Pancreas (tissue), 10 donors: ENCODE data around the gene INF2. TPM values are rescaled to one million over a fixed set of nuclear protein-coding genes. Genes with fewer than 3 reads are reported as not detected.

Experiments used
- ATAC-seq, 4 donors: fragments of 200-7000 bp; cut with Tn5 transposase; one replicate each; pipeline versions ENCODE4 v1.8.0 to v1.9.1; 2020; ENCODE audit warnings: mild to moderate bottlenecking in 4 of 4, moderate library complexity in 4 of 4
- DNase-seq, 6 donors: peaks; one replicate each; pipeline ENCODE4 v3.0.0-alpha.2; 2020
- FAIRE-seq: peaks from 2 replicates; lab custom pipeline; 2012; peaks lifted over from hg19 to GRCh38; lab: Jason Lieb, UNC
- H3K27ac ChIP-seq, 4 donors: fragments of 200-600 bp; sonication (generic); 1 replicate in 3 of 4; 2 replicates in 1 of 4; pipeline versions ENCODE4 v1.5.0 to v1.8.0; 2020
- H3K27me3 ChIP-seq, 4 donors: fragments of 200-600 bp; one replicate each; pipeline ENCODE4 v1.8.0; 2021
- H3K36me3 ChIP-seq, 3 donors: fragments of 200-600 bp; sonication (generic) in 1 of 3; one replicate each; pipeline versions ENCODE4 v1.5.0 to v1.8.0; 2020 to 2021
- H3K4me1 ChIP-seq, 3 donors: fragments of 200-600 bp; one replicate each; pipeline ENCODE4 v1.8.0; 2021
- H3K4me3 ChIP-seq, 4 donors: fragments of 200-600 bp; sonication (generic) in 2 of 4; one replicate each; pipeline versions ENCODE4 v1.5.0 to v1.8.0; 2020 to 2021
- H3K9me3 ChIP-seq, 4 donors: fragments of 200-600 bp; one replicate each; pipeline ENCODE4 v1.8.0; 2021
- WGBS, 2 donors: extraction: QIAGEN DNeasy Blood & Tissue Kit; methylation state at CpG; one replicate each; pipeline ENCODE4 v1.1.7; 2013; 5-methylcytosine and 5-hydroxymethylcytosine counted together
- intact Hi-C, 3 donors: fragments of 100-400 bp; cut with DNase I; formaldehyde crosslinking; loops; one replicate each; pipeline versions ENCODE4 v1.11.1 to v1.14.2; 2022
- polyA plus RNA-seq, 2 donors: library from polyadenylated mRNA; stranded (reverse); fragments of 200-250 nt; gene quantifications; one replicate each; pipeline ENCODE4 v1.2.3, GENCODE V29; 2013
- total RNA-seq, 6 donors: library from RNA; stranded (reverse); fragmentation: NEBNext Ultra II Directional in 4 of 6; extraction: Animal tissue kit (Norgen Biotek cat#: 25700) in 4 of 6; gene quantifications; one replicate each; pipeline versions ENCODE4 v1.2.1 to v1.2.4, GENCODE V29; 2021 to 2023
- TF ChIP-seq, protein P1 (sequence below), 4 donors: fragments of 200-600 bp; sonication (generic) in 3 of 4; IDR thresholded peaks; one replicate each; pipeline versions ENCODE4 v1.5.0 to v1.8.0; 2021; ENCODE audit warnings: antibody characterized with exemption in 4 of 4
- donor health status: healthy with polysubstance abuse.
- donor health status: DM: no; HTN: no; CAD: no; lungs with moderate emphysema.
- donor health status: DM: no; HTN: no; CAD: no.
- donor health status: control.
- donor health status: control.
- donor health status: Bipolar disorder and iron deficiency.
- donor health status: DM: yes; HTN: yes; CAD: no.
- donor health status: DM: no; HTN: no; CAD: no.
- donor health status: DM: no; HTN: no; CAD: no.
- donor health status: DM: yes; HTN: yes; CAD: no.

Gene INF2
- total and polyA plus RNA-seq, 8 donors, result 20.4 to 80.8 (median 27.8) TPM

DNA sequence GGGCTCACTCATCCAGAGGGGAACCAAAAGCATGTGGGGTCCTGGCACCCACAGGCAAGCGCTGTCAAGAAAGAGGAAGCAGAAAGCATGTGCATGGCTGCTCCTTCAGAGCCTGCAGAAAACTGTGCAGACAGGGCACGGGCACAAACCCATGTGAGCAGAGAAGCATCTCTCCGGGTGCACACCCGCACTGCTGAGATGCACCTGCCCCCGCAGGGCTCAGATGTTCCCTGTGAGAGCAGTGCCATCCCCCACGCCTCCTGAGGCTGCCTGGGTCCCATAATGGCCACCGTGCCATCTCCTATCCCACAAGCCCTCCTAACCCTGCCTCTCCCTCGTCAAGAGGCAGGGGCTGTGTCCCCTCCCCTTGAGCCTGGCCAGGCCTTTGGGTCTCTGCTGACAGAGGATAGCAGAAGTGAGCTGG is 32.3 kb upstream of the INF2 start:
- H3K36me3 ChIP-seq, result no peaks in the 10 kb centered on the region
- no peak overlapping the region for H3K27ac ChIP-seq
- TF ChIP-seq, protein P1, sequence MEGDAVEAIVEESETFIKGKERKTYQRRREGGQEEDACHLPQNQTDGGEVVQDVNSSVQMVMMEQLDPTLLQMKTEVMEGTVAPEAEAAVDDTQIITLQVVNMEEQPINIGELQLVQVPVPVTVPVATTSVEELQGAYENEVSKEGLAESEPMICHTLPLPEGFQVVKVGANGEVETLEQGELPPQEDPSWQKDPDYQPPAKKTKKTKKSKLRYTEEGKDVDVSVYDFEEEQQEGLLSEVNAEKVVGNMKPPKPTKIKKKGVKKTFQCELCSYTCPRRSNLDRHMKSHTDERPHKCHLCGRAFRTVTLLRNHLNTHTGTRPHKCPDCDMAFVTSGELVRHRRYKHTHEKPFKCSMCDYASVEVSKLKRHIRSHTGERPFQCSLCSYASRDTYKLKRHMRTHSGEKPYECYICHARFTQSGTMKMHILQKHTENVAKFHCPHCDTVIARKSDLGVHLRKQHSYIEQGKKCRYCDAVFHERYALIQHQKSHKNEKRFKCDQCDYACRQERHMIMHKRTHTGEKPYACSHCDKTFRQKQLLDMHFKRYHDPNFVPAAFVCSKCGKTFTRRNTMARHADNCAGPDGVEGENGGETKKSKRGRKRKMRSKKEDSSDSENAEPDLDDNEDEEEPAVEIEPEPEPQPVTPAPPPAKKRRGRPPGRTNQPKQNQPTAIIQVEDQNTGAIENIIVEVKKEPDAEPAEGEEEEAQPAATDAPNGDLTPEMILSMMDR (IDR thresholded peaks at IDR 0.05), result no peak
- WGBS, 2 donors, result 90 to 95% methylated on average over 8 of the region's 8 CpGs
- H3K27me3 ChIP-seq, result no peaks in the 10 kb centered on the region
- no peak for FAIRE-seq
- intact Hi-C loops, result loop anchor here in 1 of 3 donors (10.0 kb wide), 1 partner anchor 48 kb away; no protein-coding TSS in a partner anchor
- peaks cover 0 to 10% (median 5%) of the 10 kb centered on the region in 3 donors for H3K4me1 ChIP-seq
- H3K9me3 ChIP-seq, result no peaks in the 10 kb centered on the region
- peak in 2 of 4 donors; percentile 14 to 42 for ATAC-seq
- peak in 1 of 6 donors; percentile 37 for DNase-seq
- H3K4me3 ChIP-seq, result no peak overlapping the region

DNA sequence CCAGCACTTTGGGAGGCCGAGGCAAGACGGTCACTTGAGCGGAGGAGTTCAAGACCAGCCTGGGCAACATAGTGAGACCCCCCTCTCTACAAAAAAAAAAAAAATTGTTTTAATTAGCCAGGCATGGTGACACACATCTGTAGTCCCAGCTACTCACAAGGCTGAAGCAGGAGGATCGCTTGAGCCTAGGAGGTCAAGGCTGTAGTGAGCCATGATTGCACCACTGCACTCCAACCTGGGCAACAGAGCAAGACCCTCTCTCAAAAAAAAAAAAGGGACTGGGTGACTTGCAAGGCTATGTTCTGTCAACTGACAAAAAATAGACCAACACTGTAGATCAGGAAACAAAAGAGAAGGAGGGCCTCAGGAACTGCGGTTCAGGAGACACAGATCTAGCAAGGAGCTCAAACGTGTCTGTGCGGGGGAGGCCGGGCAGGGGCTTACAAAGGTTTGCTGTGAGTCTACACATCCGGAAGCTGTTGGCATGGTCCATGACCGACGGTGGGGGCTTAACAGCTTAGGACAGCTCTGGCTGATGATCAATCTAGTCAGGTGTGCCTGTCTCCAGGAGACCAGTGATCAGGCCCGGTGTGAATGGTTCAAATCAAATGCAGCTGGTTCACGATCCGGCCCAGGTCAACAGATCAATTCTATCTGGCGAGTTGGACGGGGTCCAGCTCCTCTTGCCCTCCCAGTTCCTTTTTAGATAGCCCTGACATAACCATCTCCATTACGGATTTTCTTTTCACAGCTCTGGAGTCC is 31.7 kb upstream of the INF2 start:
- no peak overlapping the region for H3K27ac ChIP-seq
- intact Hi-C loops, result loop anchor here in 1 of 3 donors (10.0 kb wide), 1 partner anchor 47 kb away; no protein-coding TSS in a partner anchor
- WGBS, 2 donors, result 39 to 42% methylated on average over 17 of the region's 17 CpGs
- H3K9me3 ChIP-seq, result no peaks in the 10 kb centered on the region
- H3K36me3 ChIP-seq, result no peaks in the 10 kb centered on the region
- peak; percentile 76 to 89 (median 82) for ATAC-seq
- H3K4me3 ChIP-seq, result no peak overlapping the region
- TF ChIP-seq, protein P1 (IDR thresholded peaks at IDR 0.05), result no peak
- peak; percentile 71 to 92 (median 84) for DNase-seq
- FAIRE-seq, result no peak
- H3K4me1 ChIP-seq, result peaks cover 0 to 10% (median 5%) of the 10 kb centered on the region in 3 donors
- no peaks in the 10 kb centered on the region for H3K27me3 ChIP-seq

DNA sequence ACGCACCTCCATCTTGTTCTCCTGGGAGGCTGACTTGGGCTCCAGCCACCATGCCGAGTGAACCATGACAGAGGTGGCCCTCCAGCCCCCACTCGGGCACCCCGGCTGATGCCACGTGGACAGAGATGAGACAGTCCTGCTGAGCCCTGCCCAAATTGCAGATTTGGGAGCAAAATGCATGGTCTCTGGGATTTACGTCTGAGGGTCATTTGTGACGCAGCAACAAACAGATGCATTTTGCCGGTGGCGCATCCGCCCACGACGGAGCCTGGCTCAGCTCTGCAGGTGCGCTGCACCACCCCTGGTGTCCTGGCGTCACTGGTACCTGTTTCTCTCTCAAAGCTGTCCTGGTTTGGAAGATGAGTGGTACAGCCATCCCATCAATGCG is 31.1 kb upstream of the INF2 start:
- WGBS, 2 donors, result 84 to 86% methylated on average over 15 of the region's 15 CpGs
- ATAC-seq (no peak), FAIRE-seq (no peak), DNase-seq (no peak)
- H3K27me3 ChIP-seq, result no peaks in the 10 kb centered on the region
- H3K36me3 ChIP-seq, result no peaks in the 10 kb centered on the region
- no peak overlapping the region for H3K4me3 ChIP-seq
- TF ChIP-seq, protein P1 (IDR thresholded peaks at IDR 0.05), result no peak
- H3K27ac ChIP-seq, result no peak overlapping the region
- intact Hi-C loops, result loop anchor here in 1 of 3 donors (10.0 kb wide), 1 partner anchor 46 kb away; no protein-coding TSS in a partner anchor
- peaks cover 0 to 10% (median 5%) of the 10 kb centered on the region in 3 donors for H3K4me1 ChIP-seq
- H3K9me3 ChIP-seq, result no peaks in the 10 kb centered on the region

DNA sequence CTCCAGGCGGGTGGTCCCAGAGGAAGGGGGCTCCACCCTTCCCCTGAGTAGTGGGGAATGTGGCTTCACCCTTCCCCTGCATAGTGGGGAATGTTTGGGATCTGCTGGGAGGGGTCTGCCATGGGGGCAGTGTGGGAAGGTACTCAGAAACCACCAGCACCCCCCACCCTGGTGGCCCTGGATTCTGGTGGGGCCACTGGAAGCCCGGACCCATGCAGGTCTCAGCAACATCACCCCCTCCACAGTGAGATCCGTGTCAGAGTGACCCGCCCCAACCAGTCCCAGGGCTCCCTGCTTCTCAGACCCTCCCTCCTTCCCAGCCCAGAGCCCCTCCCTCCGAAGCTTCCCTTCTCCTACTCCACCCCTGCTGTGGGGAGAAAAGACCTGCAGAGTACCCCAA is 30.3 kb upstream of the INF2 start:
- FAIRE-seq, result no peak
- H3K4me1 ChIP-seq, result peaks cover 0 to 10% (median 5%) of the 10 kb centered on the region in 3 donors
- no peaks in the 10 kb centered on the region for H3K9me3 ChIP-seq
- WGBS, 2 donors, result 76 to 82% methylated on average over 5 of the region's 5 CpGs
- no peak for ATAC-seq
- TF ChIP-seq, protein P1 (IDR thresholded peaks at IDR 0.05), result no peak
- no peaks in the 10 kb centered on the region for H3K27me3 ChIP-seq
- intact Hi-C loops, result loop anchor here in 1 of 3 donors (10.0 kb wide), 1 partner anchor 46 kb away; no protein-coding TSS in a partner anchor
- no peaks in the 10 kb centered on the region for H3K36me3 ChIP-seq
- H3K27ac ChIP-seq, result no peak overlapping the region
- no peak overlapping the region for H3K4me3 ChIP-seq
- no peak for DNase-seq
